ENCODE data around the gene WDR4. TPM values are rescaled to one million over a fixed set of nuclear protein-coding genes. Genes with fewer than 3 reads are reported as not detected.

WDR4 gene
- total and polyA plus RNA-seq, 2 of the 4 experiments (the other 2 are of a cell fraction) = 11.3 to 20.8 TPM

DNA sequence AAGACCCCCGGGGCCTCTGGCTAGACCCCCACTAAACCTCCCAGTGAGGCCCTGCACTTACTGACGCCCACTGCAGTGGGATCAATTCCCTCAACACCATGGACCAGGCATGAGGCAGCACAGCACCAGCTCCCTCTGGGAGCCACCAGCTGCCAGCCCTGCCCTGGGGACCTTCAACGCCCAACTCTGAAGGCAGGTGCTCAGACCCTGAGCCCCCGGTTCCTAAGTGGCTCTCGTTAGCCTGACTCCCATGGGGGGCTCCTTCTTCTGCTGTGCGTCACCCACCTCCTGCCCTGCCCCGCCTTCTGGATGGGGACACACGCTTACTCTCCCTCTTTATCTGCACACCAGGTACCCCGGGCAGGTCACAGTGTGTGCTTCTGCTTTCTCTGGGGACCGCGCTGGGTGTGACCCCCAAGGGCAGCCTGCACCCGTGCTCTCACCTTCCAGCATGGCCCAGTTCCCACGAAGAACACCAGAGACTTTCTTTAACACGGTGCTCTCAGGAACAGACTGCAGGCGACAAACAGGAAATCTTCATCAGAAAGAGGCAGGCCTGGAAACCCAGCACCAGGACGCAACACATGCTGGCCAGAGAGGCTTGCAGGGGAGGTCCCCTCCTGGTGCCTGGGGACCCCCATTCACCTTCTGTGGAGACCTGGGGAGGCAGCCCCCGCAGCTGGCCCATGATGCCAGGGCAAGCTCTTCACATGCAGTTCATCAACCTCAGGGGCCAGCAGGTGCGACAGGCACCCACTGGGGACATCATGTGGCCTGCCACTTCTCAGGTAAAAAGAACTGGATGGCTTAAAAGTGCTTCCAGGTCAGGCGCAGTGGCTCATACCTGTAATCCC, 27.3 kb downstream of the WDR4 start:
- no peak overlapping the region for H3K56ac ChIP-seq (ENCODE audit: extremely low read depth, insufficient read depth, low read length)
- in situ Hi-C loops (cut with MboI; ENCODE audit: low sequenced_read_pairs) (loop anchor here (25.0 kb wide), 1 partner anchor 90 kb away; no protein-coding TSS in a partner anchor), intact Hi-C loops (cut with micrococcal nuclease) (no loop called here), dilution Hi-C loops (cut with HindIII; ENCODE audit: low sequenced_read_pairs, unreplicated experiment) (no loop called here)
- H3K14ac ChIP-seq (replicated peaks; ENCODE audit: low read depth, low read length) = no peak overlapping the region
- H3K27ac ChIP-seq (ENCODE audit: insufficient read depth, low read length) = no peak overlapping the region
- H3K9me3 ChIP-seq (ENCODE audit: control insufficient read depth, insufficient read depth, low read length) = no peaks in the 10 kb centered on the region
- H3K18ac ChIP-seq (ENCODE audit: low read depth, low read length) = no peak overlapping the region
- H3K36me3 ChIP-seq (ENCODE audit: control insufficient read depth, insufficient read depth, low read length) = peaks cover 70% of the 10 kb centered on the region
- no peak overlapping the region for H2AK9ac ChIP-seq (replicated peaks; ENCODE audit: low read depth, low read length, poor library complexity)
- no peaks in the 10 kb centered on the region for H3K27me3 ChIP-seq (ENCODE audit: control insufficient read depth, insufficient read depth, low read length)
- H4K20me1 ChIP-seq (ENCODE audit: insufficient read depth, low read length) = peaks cover 8% of the 10 kb centered on the region; the same call in 1 of the 2 replicates
- no peak overlapping the region for H3K4me3 ChIP-seq (ENCODE audit: insufficient read depth, low read depth, low read length)
- H2BK20ac ChIP-seq (ENCODE audit: low read depth, low read length) = no peak overlapping the region
- CTCF ChIA-PET = no interaction called here
- H3K23ac ChIP-seq (ENCODE audit: low read depth, low read length) = no peak overlapping the region
- H2BK15ac ChIP-seq (ENCODE audit: low read depth, low read length) = no peak overlapping the region
- no peak overlapping the region for H4K5ac ChIP-seq (ENCODE audit: low read depth, low read length)
- no peak overlapping the region for H4K91ac ChIP-seq (ENCODE audit: insufficient read depth, low read depth, low read length)
- POLR2A ChIA-PET (ENCODE audit: unreplicated experiment) = no interaction called here
- DNase-seq (no peak), ATAC-seq (ENCODE audit: low read depth) (no peak)
- no TSS peak for BruUV-seq (replicated peaks)
- no peaks in the 10 kb centered on the region for H3K4me1 ChIP-seq (ENCODE audit: control insufficient read depth, insufficient read depth, low read length)
- H3K4me2 ChIP-seq (ENCODE audit: low read depth, low read length) = no peak overlapping the region
- H3K4ac ChIP-seq (ENCODE audit: low read depth, low read length) = no peak overlapping the region
- H3K9ac ChIP-seq (ENCODE audit: low read depth, low read length) = no peak overlapping the region
- no peak overlapping the region for H2BK5ac ChIP-seq (ENCODE audit: low read depth, low read length, poor library complexity, severe bottlenecking)
- H3K9me1 ChIP-seq (ENCODE audit: insufficient read depth, low read length) = no peaks in the 10 kb centered on the region
- 92% methylated on average over 5 of the region's 19 CpGs; no CpG with 5 or more reads in 1 of the 2 experiments for WGBS, 2 experiments (ENCODE audit: extremely low coverage in 2 of 2, insufficient read length in 1 of 2)
- H2BK120ac ChIP-seq (ENCODE audit: low read depth, low read length) = no peak overlapping the region
- H4K8ac ChIP-seq (ENCODE audit: low read depth in 2 of 2, low read length in 2 of 2) = no peak overlapping the region
- no peak overlapping the region for H2AFZ ChIP-seq (replicated peaks; ENCODE audit: low read length, poor library complexity)
- no peak overlapping the region for H2AK5ac ChIP-seq (ENCODE audit: low read depth, low read length)
- H3K79me1 ChIP-seq (ENCODE audit: low read depth in 1 of 2, low read length in 2 of 2) = peaks cover 0 to 6% of the 10 kb centered on the region in 2 experiments; a peak in 3 of 4 replicates
- TF ChIP-seq CHD1 (IDR thresholded peaks at IDR 0.05; ENCODE audit: low read depth, low read length) = no peak
- TF ChIP-seq RCOR1 (IDR thresholded peaks at IDR 0.05; ENCODE audit: insufficient replicate concordance, low read length) = no peak
- TF ChIP-seq BHLHE40 (IDR thresholded peaks at IDR 0.05; ENCODE audit: low read depth, low read length) = no peak
- TF ChIP-seq RAD21 (IDR thresholded peaks at IDR 0.05; ENCODE audit: low read length) = no peak
- TF ChIP-seq MAFK (IDR thresholded peaks at IDR 0.05; ENCODE audit: low read depth, low read length) = no peak
- no peak for TF ChIP-seq CEBPB (IDR thresholded peaks at IDR 0.05; ENCODE audit: low read depth, low read length)
- no peak for TF ChIP-seq MXI1 (IDR thresholded peaks at IDR 0.05; ENCODE audit: borderline replicate concordance, low read depth, low read length)
- TF ChIP-seq NFE2L2 (IDR thresholded peaks at IDR 0.05; ENCODE audit: low read depth, low read length) = no peak
- TF ChIP-seq MAZ (IDR thresholded peaks at IDR 0.05; ENCODE audit: borderline replicate concordance, low read depth, low read length) = no peak
- TF ChIP-seq POLR2A (IDR thresholded peaks at IDR 0.05; ENCODE audit: low read depth, low read length) = no peak
- TF ChIP-seq, protein P1, sequence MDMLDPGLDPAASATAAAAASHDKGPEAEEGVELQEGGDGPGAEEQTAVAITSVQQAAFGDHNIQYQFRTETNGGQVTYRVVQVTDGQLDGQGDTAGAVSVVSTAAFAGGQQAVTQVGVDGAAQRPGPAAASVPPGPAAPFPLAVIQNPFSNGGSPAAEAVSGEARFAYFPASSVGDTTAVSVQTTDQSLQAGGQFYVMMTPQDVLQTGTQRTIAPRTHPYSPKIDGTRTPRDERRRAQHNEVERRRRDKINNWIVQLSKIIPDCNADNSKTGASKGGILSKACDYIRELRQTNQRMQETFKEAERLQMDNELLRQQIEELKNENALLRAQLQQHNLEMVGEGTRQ (IDR thresholded peaks at IDR 0.05; ENCODE audit: low read depth, low read length) = no peak
- no peak for TF ChIP-seq SMC3 (IDR thresholded peaks at IDR 0.05; ENCODE audit: low read depth, low read length)
- no peak for TF ChIP-seq RFX5 (IDR thresholded peaks at IDR 0.05; ENCODE audit: low read depth, low read length)
- TF ChIP-seq FOS (IDR thresholded peaks at IDR 0.05; ENCODE audit: low read depth, low read length) = no peak
- TF ChIP-seq, protein P2, sequence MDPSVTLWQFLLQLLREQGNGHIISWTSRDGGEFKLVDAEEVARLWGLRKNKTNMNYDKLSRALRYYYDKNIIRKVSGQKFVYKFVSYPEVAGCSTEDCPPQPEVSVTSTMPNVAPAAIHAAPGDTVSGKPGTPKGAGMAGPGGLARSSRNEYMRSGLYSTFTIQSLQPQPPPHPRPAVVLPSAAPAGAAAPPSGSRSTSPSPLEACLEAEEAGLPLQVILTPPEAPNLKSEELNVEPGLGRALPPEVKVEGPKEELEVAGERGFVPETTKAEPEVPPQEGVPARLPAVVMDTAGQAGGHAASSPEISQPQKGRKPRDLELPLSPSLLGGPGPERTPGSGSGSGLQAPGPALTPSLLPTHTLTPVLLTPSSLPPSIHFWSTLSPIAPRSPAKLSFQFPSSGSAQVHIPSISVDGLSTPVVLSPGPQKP (IDR thresholded peaks at IDR 0.05; ENCODE audit: borderline replicate concordance, low read depth, low read length) = no peak
